SW480 (cell line): ENCODE data around the gene GNGT2.

ENCODE experiments used
- DNase-seq: peaks from one replicate; pipeline ENCODE4 v3.0.0-alpha.2; 2016; ENCODE audit warnings: low spot score

The GNGT2 gene

GRCh38 chr17:49229076-49229804 lies 18.9 kb upstream of the GNGT2 start:
- no peak for DNase-seq

GRCh38 chr17:49227436-49228261 lies 17.3 kb upstream of the GNGT2 start:
- peak; percentile 69 for DNase-seq

GRCh38 chr17:49226771-49227435 lies 16.5 kb upstream of the GNGT2 start:
- DNase-seq, result no peak

- DNase-seq, result no peak
These were observed 15.3 kb upstream of the GNGT2 start for GRCh38 chr17:49225554-49226236.

GRCh38 chr17:49224997-49225337 lies 14.6 kb upstream of the GNGT2 start:
- no peak for DNase-seq

GRCh38 chr17:49224198-49224996 lies 14.0 kb upstream of the GNGT2 start:
- DNase-seq, result no peak

- DNase-seq, result no peak
These were observed 13.3 kb upstream of the GNGT2 start for GRCh38 chr17:49223517-49224197.

- DNase-seq, result no peak
These were observed 12.8 kb upstream of the GNGT2 start for GRCh38 chr17:49223168-49223516.

GRCh38 chr17:49219987-49220386 lies 9.6 kb upstream of the GNGT2 start:
- DNase-seq, result no peak

GRCh38 chr17:49218941-49219913 lies 8.9 kb upstream of the GNGT2 start:
- DNase-seq, result no peak

- DNase-seq, result no peak
These were observed 7.5 kb upstream of the GNGT2 start for GRCh38 chr17:49217651-49218413.

- no peak for DNase-seq
These were observed 6.7 kb upstream of the GNGT2 start for GRCh38 chr17:49216953-49217650.

- DNase-seq, result no peak
These were observed 6.1 kb upstream of the GNGT2 start for GRCh38 chr17:49216482-49216881.

- no peak for DNase-seq
These were observed 4.4 kb upstream of the GNGT2 start for GRCh38 chr17:49214676-49215360.

GRCh38 chr17:49213847-49214246 lies 3.5 kb upstream of the GNGT2 start:
- no peak for DNase-seq

GRCh38 chr17:49213399-49213798 lies 3.0 kb upstream of the GNGT2 start:
- DNase-seq, result no peak

- DNase-seq, result no peak
These were observed 1.3 kb downstream of the GNGT2 start for GRCh38 chr17:49209061-49209571.

- DNase-seq, result no peak
These were observed 5.9 kb downstream of the GNGT2 start for GRCh38 chr17:49204516-49204915.
